Activated T-cell treated with anti-CD3 and anti-CD28 coated beads, Interleukin-2, amount 50 U/mL, for 72 hours (primary cell): ENCODE results near the gene INTS15. TPM values are rescaled to one million over a fixed set of nuclear protein-coding genes. Genes with fewer than 3 reads are reported as not detected.
"Not testable (repeated sequence)": the region's sequence is repeated elsewhere in the genome, so short reads cannot be mapped to it uniquely, and the experiment has no call there.

Source experiments
- ATAC-seq, 2 donors: fragments of 150-1000 bp; cut with Tn5 transposase; replicated peaks in 1 of 2; 2 replicates each; pipeline ENCODE4 v1.10.0; 2021; ENCODE audit warnings: moderate library complexity in 2 of 2, mild to moderate bottlenecking in 1 of 2
- DNase-seq, 2 donors: peaks; one replicate each; pipeline ENCODE4 v3.0.0; 2021 to 2022; ENCODE audit warnings: mixed read lengths in 1 of 2
- H3K27ac Mint-ChIP-seq: one replicate; pipeline ENCODE4 v1.8.0; 2022; ENCODE audit warnings: mild to moderate bottlenecking, moderate library complexity, mixed read lengths
- H3K27me3 Mint-ChIP-seq: one replicate; pipeline ENCODE4 v1.8.0; 2022; ENCODE audit warnings: low read depth, mixed read lengths
- H3K36me3 Mint-ChIP-seq, 2 donors: one replicate each; pipeline ENCODE4 v1.8.0; 2022; ENCODE audit warnings: mixed read lengths in 2 of 2, mild to moderate bottlenecking in 1 of 2; ENCODE audit not compliant: insufficient read depth in 2 of 2
- H3K4me1 Mint-ChIP-seq: one replicate; pipeline ENCODE4 v1.8.0; 2022; ENCODE audit warnings: low read depth, mixed read lengths
- H3K4me3 Mint-ChIP-seq, 2 donors: one replicate each; pipeline ENCODE4 v1.8.0; 2022; ENCODE audit warnings: mild to moderate bottlenecking in 2 of 2, mixed read lengths in 2 of 2, moderate library complexity in 2 of 2
- H3K9me3 Mint-ChIP-seq, 2 donors: one replicate each; pipeline ENCODE4 v1.8.0; 2022; ENCODE audit warnings: mixed read lengths in 2 of 2
- total RNA-seq, 2 donors: library from RNA; stranded (reverse); gene quantifications; one replicate each; pipeline ENCODE4 v1.2.3, GENCODE V29; 2022

Gene INTS15
- total RNA-seq, 2 donors from 2014 or later, result 32.5 to 33.4 TPM

- H3K4me1 Mint-ChIP-seq, result peaks cover 13% of the 10 kb centered on the region
- H3K36me3 Mint-ChIP-seq, result peaks cover 0 to 41% of the 10 kb centered on the region in 2 donors
- DNase-seq, H3K4me3 Mint-ChIP-seq, H3K27me3 Mint-ChIP-seq, ATAC-seq, H3K9me3 Mint-ChIP-seq, H3K27ac Mint-ChIP-seq: not testable (repeated sequence)
These were observed 3.9 kb upstream of the INTS15 start for GRCh38 chr7:6585746-6586432.

GRCh38 chr7:6588566-6588965, 1.3 kb upstream of the INTS15 start:
- Mint-ChIP-seq H3K4me1 (peaks cover 14% of the 10 kb centered on the region), H3K4me3 (no peak overlapping the region), H3K27ac (no peak overlapping the region), H3K36me3 (peaks cover 0 to 38% of the 10 kb centered on the region in 2 donors), H3K9me3 (no peaks in the 10 kb centered on the region), H3K27me3 (no peaks in the 10 kb centered on the region)
- ATAC-seq, result no peak
- no peak for DNase-seq

DNA sequence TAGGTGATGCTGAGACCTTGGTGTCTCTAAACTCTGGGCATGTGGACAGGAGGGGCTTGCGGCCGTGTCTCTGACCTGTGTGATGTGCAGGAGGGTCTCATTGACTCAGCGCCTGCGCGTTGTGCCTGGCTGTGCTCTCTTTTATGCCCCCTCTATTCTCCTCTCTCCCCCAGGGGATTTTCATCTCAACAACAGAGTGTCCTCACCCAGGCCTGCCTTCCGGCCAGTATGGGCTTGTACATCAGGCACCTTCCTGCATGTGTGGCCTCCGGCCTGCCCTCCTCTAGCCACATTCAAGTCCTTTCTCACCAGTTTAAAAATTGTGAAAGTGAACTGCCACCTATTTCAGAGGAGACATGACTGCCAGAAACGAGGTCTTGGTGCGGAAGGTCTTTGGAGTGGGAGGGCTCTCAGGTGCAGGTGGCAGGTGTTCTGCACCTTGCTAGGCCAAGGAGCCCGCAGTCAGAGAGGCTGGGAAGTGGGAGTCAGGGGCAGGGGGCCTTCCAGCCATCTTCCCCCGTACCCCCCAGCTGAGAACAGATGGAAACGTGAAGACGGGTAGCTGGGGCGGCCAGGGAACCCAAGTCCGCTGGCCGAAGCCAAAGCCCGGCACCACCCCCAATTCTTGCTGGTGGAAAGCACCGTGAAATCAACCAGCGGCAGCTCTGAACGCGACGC, 531 bp upstream of the INTS15 start:
- Mint-ChIP-seq H3K27ac (peak overlapping the region; percentile 79), H3K27me3 (no peaks in the 10 kb centered on the region)
- no peak for DNase-seq

DNA sequence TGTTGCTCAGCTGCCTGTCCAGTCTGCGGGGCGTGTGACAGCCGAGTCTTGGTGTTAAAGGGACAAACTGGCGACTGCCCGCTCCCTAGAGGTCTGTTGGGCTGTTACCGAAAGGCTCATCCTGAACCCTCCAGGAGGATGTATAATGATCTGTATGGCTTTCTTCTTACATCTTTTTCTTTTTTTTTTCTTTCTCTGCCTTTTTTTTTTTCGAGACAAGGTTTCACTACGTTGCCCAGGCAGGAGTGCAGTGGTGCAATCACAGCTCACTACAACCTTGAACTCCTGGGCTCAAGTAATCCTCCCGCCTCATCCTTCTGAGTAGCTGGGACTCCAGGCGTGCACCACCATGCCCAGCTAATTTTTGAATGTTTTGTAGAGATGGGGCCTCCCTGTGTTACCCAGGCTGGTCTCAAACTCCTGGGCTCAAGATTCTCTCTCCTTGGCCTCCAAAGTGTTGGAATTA, 857 bp downstream of the INTS15 start:
- Mint-ChIP-seq H3K27ac (peak overlapping the region; percentile 97), H3K36me3 (peaks cover 0 to 33% of the 10 kb centered on the region in 2 donors), H3K4me1 (peaks cover 14% of the 10 kb centered on the region), H3K9me3 (no peaks in the 10 kb centered on the region), H3K27me3 (no peaks in the 10 kb centered on the region), H3K4me3 (peak overlapping the region; percentile 88 to 98)
- no peak for ATAC-seq
- DNase-seq, result no peak

More for the DNA sequence above, 531 bp upstream of the INTS15 start:
- ATAC-seq, result no peak
- Mint-ChIP-seq H3K9me3 (no peaks in the 10 kb centered on the region), H3K4me1 (peaks cover 14% of the 10 kb centered on the region), H3K4me3 (peak overlapping the region; percentile 76), H3K36me3 (peaks cover 0 to 38% of the 10 kb centered on the region in 2 donors)

DNA sequence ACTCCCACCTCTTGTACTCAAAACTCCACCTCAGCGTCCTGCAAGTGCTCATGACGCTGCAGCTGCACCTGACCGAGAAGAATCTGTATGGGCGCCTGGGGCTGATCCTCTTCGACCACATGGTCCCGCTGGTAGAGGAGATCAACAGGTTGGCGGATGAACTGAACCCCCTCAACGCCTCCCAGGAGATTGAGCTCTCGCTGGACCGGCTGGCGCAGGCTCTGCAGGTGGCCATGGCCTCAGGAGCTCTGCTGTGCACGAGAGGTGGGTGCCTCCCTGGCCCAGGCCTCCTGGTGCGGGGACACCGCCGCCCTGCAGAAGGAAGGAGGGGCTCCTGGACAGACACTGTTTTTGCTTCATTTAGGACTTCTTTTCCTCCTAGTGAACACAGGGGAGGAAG, 10.3 kb downstream of the INTS15 start:
- Mint-ChIP-seq H3K4me1 (no peaks in the 10 kb centered on the region), H3K4me3 (no peak overlapping the region), H3K27ac (no peak overlapping the region), H3K27me3 (no peaks in the 10 kb centered on the region), H3K36me3 (peaks cover 1 to 6% of the 10 kb centered on the region in 2 donors), H3K9me3 (no peaks in the 10 kb centered on the region)
- no peak for DNase-seq
- ATAC-seq, result no peak

- no peaks in the 10 kb centered on the region for H3K9me3 Mint-ChIP-seq
- no peak for ATAC-seq
- H3K4me3 Mint-ChIP-seq, result no peak overlapping the region
- no peak overlapping the region for H3K27ac Mint-ChIP-seq
- no peak for DNase-seq
- H3K4me1 Mint-ChIP-seq, result no peaks in the 10 kb centered on the region
- H3K36me3 Mint-ChIP-seq, result peaks cover 0 to 2% of the 10 kb centered on the region in 2 donors
- no peaks in the 10 kb centered on the region for H3K27me3 Mint-ChIP-seq
These were observed 14.6 kb downstream of the INTS15 start for GRCh38 chr7:6604458-6604857.

GRCh38 chr7:6606866-6607583, 17.2 kb downstream of the INTS15 start:
- Mint-ChIP-seq H3K9me3 (no peaks in the 10 kb centered on the region), H3K27me3 (no peaks in the 10 kb centered on the region), H3K4me1 (no peaks in the 10 kb centered on the region), H3K27ac (no peak overlapping the region), H3K36me3 (peaks cover 0 to 2% of the 10 kb centered on the region in 2 donors), H3K4me3 (no peak overlapping the region)
- no peak for ATAC-seq
- no peak for DNase-seq

GRCh38 chr7:6607651-6608051, 17.8 kb downstream of the INTS15 start:
- H3K27me3 Mint-ChIP-seq, result no peaks in the 10 kb centered on the region
- no peak for DNase-seq
- H3K36me3 Mint-ChIP-seq, result peaks cover 0 to 2% of the 10 kb centered on the region in 2 donors
- no peak overlapping the region for H3K27ac Mint-ChIP-seq
- no peak overlapping the region for H3K4me3 Mint-ChIP-seq
- H3K4me1 Mint-ChIP-seq, result no peaks in the 10 kb centered on the region
- no peak for ATAC-seq
- no peaks in the 10 kb centered on the region for H3K9me3 Mint-ChIP-seq

GRCh38 chr7:6608081-6608480, 18.3 kb downstream of the INTS15 start:
- Mint-ChIP-seq H3K4me1 (no peaks in the 10 kb centered on the region), H3K27me3 (no peaks in the 10 kb centered on the region), H3K27ac (no peak overlapping the region), H3K4me3 (no peak overlapping the region), H3K36me3 (peaks cover 0 to 2% of the 10 kb centered on the region in 2 donors), H3K9me3 (no peaks in the 10 kb centered on the region)
- DNase-seq (no peak), ATAC-seq (no peak)

GRCh38 chr7:6608794-6609193, 19.0 kb downstream of the INTS15 start:
- ATAC-seq, result no peak
- Mint-ChIP-seq H3K27me3 (no peaks in the 10 kb centered on the region), H3K9me3 (no peaks in the 10 kb centered on the region), H3K36me3 (peaks cover 0 to 2% of the 10 kb centered on the region in 2 donors), H3K4me1 (no peaks in the 10 kb centered on the region), H3K4me3 (no peak overlapping the region), H3K27ac (no peak overlapping the region)
- no peak for DNase-seq

GRCh38 chr7:6612819-6613218, 23.0 kb downstream of the INTS15 start:
- no peaks in the 10 kb centered on the region for H3K9me3 Mint-ChIP-seq
- no peak overlapping the region for H3K27ac Mint-ChIP-seq
- DNase-seq, result no peak
- no peaks in the 10 kb centered on the region for H3K4me1 Mint-ChIP-seq
- no peak for ATAC-seq
- peaks cover 6% of the 10 kb centered on the region for H3K27me3 Mint-ChIP-seq
- no peak overlapping the region for H3K4me3 Mint-ChIP-seq
- H3K36me3 Mint-ChIP-seq, result no peaks in the 10 kb centered on the region

GRCh38 chr7:6613706-6614105, 23.9 kb downstream of the INTS15 start:
- no peaks in the 10 kb centered on the region for H3K9me3 Mint-ChIP-seq
- DNase-seq, result no peak

More at GRCh38 chr7:6613706-6614105, 23.9 kb downstream of the INTS15 start:
- H3K27ac Mint-ChIP-seq, result no peak overlapping the region
- ATAC-seq, result no peak
- H3K27me3 Mint-ChIP-seq, result peaks cover 6% of the 10 kb centered on the region
- H3K4me3 Mint-ChIP-seq, result no peak overlapping the region
- H3K4me1 Mint-ChIP-seq, result peaks cover under 1% of the 10 kb centered on the region
- H3K36me3 Mint-ChIP-seq, result no peaks in the 10 kb centered on the region
